Mesothelial cell of epicardium (in vitro differentiated cells): Measurements from ENCODE around the gene C19orf85. TPM values are rescaled to one million over a fixed set of nuclear protein-coding genes. Genes with fewer than 3 reads are reported as not detected.

Experiments
- DNase-seq, 2 experiments: peaks; one replicate each; pipeline ENCODE4 v3.0.0; 2021; ENCODE audit warnings: low spot score in 2 of 2; ENCODE audit not compliant: unreplicated experiment in 2 of 2
- H3K27ac Mint-ChIP-seq: 2 replicates; pipeline ENCODE4 v1.8.0; 2021; ENCODE audit warnings: mixed read lengths
- H3K27me3 Mint-ChIP-seq: 2 replicates; pipeline ENCODE4 v1.8.0; 2021; ENCODE audit warnings: low read depth, mixed read lengths
- H3K36me3 Mint-ChIP-seq: 2 replicates; pipeline ENCODE4 v1.8.0; 2021; ENCODE audit warnings: mixed read lengths
- H3K4me1 Mint-ChIP-seq: 2 replicates; pipeline ENCODE4 v1.8.0; 2021; ENCODE audit warnings: mixed read lengths
- H3K4me3 Mint-ChIP-seq: 2 replicates; pipeline ENCODE4 v1.8.0; 2021; ENCODE audit warnings: mild to moderate bottlenecking, moderate library complexity, mixed read lengths
- H3K9me3 Mint-ChIP-seq: 2 replicates; pipeline ENCODE4 v1.8.0; 2021; ENCODE audit warnings: mixed read lengths
- CTCF ChIP-seq: fragments of 200-600 bp; sonication (generic); IDR thresholded peaks from one replicate; pipeline ENCODE4 v1.5.0; 2021; ENCODE audit warnings: antibody characterized with exemption; ENCODE audit not compliant: unreplicated experiment
- total RNA-seq: library from RNA; stranded (reverse); gene quantifications from 3 replicates; pipeline ENCODE4 v1.2.1, GENCODE V29; 2021

The C19orf85 gene
- total RNA-seq, 1 donor from 2014 or later = not detected

- Mint-ChIP-seq H3K27me3 (peaks cover 28% of the 10 kb centered on the region), H3K9me3 (no peaks in the 10 kb centered on the region), H3K27ac (no peak overlapping the region), H3K36me3 (peaks cover 3% of the 10 kb centered on the region), H3K4me1 (peaks cover 22% of the 10 kb centered on the region), H3K4me3 (no peak overlapping the region)
- no peak for TF ChIP-seq CTCF
- DNase-seq = no peak
Observed at GRCh38 chr19:55455576-55456235, 8.8 kb downstream of the C19orf85 start.

GRCh38 chr19:55454787-55455243, 9.7 kb downstream of the C19orf85 start:
- TF ChIP-seq CTCF = peak; percentile 40
- Mint-ChIP-seq H3K27me3 (peaks cover 32% of the 10 kb centered on the region), H3K27ac (no peak overlapping the region), H3K36me3 (peaks cover 3% of the 10 kb centered on the region), H3K9me3 (no peaks in the 10 kb centered on the region), H3K4me1 (peaks cover 14% of the 10 kb centered on the region), H3K4me3 (no peak overlapping the region)
- no peak for DNase-seq

- H3K9me3 Mint-ChIP-seq = no peaks in the 10 kb centered on the region
- peak overlapping the region; percentile 44 for H3K4me3 Mint-ChIP-seq
- peaks cover 7% of the 10 kb centered on the region for H3K4me1 Mint-ChIP-seq
- no peak for TF ChIP-seq CTCF
- DNase-seq = no peak
- H3K27ac Mint-ChIP-seq = no peak overlapping the region
- H3K36me3 Mint-ChIP-seq = peaks cover 3% of the 10 kb centered on the region
- H3K27me3 Mint-ChIP-seq = peaks cover 32% of the 10 kb centered on the region
Observed at GRCh38 chr19:55453511-55454260, 10.9 kb downstream of the C19orf85 start.

GRCh38 chr19:55452749-55453346, 11.7 kb downstream of the C19orf85 start:
- peaks cover 32% of the 10 kb centered on the region for H3K27me3 Mint-ChIP-seq
- no peak overlapping the region for H3K27ac Mint-ChIP-seq
- H3K36me3 Mint-ChIP-seq = peaks cover 3% of the 10 kb centered on the region
- peaks cover 7% of the 10 kb centered on the region for H3K4me1 Mint-ChIP-seq
- no peaks in the 10 kb centered on the region for H3K9me3 Mint-ChIP-seq
- peak overlapping the region; percentile 44 for H3K4me3 Mint-ChIP-seq
- peak; percentile 67 to 81 for DNase-seq
- no peak for TF ChIP-seq CTCF

GRCh38 chr19:55451965-55452748, 12.4 kb downstream of the C19orf85 start:
- Mint-ChIP-seq H3K4me1 (peaks cover 7% of the 10 kb centered on the region), H3K27ac (no peak overlapping the region), H3K4me3 (peak overlapping the region; percentile 60), H3K9me3 (no peaks in the 10 kb centered on the region), H3K36me3 (peaks cover 3% of the 10 kb centered on the region), H3K27me3 (peaks cover 32% of the 10 kb centered on the region)
- TF ChIP-seq CTCF = no peak
- no peak for DNase-seq
